ENCODE data around the gene MAP4K3.

MAP4K3 gene

DNA sequence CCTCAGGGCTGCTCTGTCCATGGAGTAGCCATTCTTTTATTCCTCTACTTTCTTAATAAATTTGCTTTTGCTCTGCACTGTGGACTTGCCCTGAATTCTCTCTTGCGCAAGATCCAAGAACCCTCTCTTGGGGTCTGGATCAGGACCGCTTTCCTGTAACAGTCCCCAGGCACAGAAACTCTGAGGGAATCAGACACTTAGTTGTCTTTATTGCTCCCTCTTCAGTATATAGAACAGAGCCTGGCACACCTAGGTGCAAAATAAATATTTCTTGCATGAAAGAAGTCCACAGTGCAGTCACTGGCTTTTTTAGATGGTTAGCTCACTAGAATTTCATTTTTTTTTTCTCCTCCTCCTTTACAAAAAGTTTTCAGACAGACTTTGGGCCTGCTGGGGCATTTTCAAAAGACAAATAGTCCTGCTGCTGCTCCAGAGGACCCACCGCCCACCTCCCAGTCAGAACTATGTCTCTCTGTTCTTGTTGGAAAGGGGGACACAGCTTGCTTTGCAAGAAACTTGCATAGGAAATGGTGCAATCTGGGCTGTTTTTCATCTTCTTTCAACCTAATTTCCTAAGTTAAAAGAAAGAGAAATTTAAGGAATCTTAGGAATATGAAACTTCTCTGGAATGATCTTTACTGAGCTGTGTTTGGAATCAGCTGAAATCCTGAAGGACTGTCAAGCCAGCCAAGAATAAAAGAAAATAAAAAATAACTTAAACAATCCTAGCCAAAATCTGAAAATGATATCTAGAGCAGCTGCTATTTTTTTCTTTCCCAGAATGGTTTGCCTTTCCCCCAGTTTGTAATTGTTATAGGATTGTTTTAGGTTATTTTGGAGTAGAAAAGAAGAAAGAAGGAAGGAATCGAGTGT lies 31.7 kb upstream of the MAP4K3 start:
- in situ Hi-C loops (cut with MboI; ENCODE audit: low sequenced_read_pairs, unreplicated experiment): no loop called here
- TF ChIP-seq, protein P1, sequence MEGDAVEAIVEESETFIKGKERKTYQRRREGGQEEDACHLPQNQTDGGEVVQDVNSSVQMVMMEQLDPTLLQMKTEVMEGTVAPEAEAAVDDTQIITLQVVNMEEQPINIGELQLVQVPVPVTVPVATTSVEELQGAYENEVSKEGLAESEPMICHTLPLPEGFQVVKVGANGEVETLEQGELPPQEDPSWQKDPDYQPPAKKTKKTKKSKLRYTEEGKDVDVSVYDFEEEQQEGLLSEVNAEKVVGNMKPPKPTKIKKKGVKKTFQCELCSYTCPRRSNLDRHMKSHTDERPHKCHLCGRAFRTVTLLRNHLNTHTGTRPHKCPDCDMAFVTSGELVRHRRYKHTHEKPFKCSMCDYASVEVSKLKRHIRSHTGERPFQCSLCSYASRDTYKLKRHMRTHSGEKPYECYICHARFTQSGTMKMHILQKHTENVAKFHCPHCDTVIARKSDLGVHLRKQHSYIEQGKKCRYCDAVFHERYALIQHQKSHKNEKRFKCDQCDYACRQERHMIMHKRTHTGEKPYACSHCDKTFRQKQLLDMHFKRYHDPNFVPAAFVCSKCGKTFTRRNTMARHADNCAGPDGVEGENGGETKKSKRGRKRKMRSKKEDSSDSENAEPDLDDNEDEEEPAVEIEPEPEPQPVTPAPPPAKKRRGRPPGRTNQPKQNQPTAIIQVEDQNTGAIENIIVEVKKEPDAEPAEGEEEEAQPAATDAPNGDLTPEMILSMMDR (IDR thresholded peaks at IDR 0.05; ENCODE audit: borderline replicate concordance, control extremely low read depth, extremely low read depth, insufficient read depth, missing control alignments): no peak
- no peak for DNase-seq (ENCODE audit: low spot score)

DNA sequence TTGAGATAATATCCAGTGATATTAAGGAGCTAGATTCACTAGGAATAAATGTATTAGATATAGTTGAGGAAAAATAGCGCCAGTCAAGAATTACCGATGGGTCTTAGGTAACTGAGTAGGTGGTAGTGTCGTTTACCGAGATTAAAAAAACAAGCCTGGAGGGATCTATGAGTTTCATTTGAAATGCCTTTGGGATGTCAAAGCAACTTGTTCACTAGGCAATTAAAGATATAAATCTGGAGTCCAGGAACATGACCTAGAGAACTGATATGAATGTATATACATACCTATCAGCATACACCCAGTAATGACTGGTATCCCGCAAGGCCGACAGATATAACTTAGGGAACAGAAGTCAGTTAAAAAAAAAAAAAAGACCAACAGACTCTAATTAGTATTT lies 29.2 kb upstream of the MAP4K3 start:
- TF ChIP-seq, protein P1 (IDR thresholded peaks at IDR 0.05; ENCODE audit: borderline replicate concordance, control extremely low read depth, extremely low read depth, insufficient read depth, missing control alignments): no peak
- in situ Hi-C loops (cut with MboI; ENCODE audit: low sequenced_read_pairs, unreplicated experiment): no loop called here
- DNase-seq (ENCODE audit: low spot score): no peak

DNA sequence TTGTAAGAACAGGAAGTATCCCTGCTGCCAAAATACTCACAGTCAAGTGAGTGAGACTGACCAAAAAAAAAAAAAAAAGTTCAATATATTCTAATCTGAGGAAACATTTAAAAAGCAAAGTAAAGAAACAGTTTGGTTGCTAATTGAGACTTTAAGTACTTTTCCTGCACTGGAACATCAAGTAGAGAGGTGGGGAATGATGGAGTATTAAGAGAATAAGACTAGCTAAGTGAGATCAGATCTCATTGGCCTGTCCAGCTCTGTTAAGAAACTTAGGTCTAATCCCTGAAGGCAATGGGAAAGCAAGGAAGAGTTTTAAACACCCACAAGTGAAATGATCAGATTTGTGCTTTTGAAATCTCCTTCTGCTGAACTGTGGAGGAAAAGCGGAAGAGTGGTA lies 27.8 kb upstream of the MAP4K3 start:
- TF ChIP-seq, protein P1 (IDR thresholded peaks at IDR 0.05; ENCODE audit: borderline replicate concordance, control extremely low read depth, extremely low read depth, insufficient read depth, missing control alignments): no peak
- in situ Hi-C loops (cut with MboI; ENCODE audit: low sequenced_read_pairs, unreplicated experiment): no loop called here
- no peak for DNase-seq (ENCODE audit: low spot score)

DNA sequence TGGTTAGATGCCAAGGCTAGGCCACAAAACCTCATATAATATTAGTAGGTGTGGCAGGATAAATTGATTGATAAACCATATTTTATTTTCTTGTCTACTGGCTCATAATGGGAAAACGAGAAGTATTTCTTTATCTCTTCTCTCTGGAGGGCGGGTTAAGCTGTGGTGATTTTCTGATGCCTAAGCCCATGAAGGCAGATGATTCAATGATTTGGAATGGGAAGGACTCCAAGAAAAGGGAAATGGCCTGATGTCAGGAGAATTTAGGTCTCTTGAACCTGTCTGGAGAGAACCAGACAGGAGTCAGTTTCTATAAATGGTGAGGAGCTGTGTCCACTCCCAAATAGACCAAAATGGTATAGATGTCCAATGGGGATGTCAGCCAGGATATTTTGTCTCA lies 18.7 kb upstream of the MAP4K3 start:
- in situ Hi-C loops (cut with MboI; ENCODE audit: low sequenced_read_pairs, unreplicated experiment): no loop called here
- TF ChIP-seq, protein P1 (IDR thresholded peaks at IDR 0.05; ENCODE audit: borderline replicate concordance, control extremely low read depth, extremely low read depth, insufficient read depth, missing control alignments): no peak
- DNase-seq (ENCODE audit: low spot score): no peak

DNA sequence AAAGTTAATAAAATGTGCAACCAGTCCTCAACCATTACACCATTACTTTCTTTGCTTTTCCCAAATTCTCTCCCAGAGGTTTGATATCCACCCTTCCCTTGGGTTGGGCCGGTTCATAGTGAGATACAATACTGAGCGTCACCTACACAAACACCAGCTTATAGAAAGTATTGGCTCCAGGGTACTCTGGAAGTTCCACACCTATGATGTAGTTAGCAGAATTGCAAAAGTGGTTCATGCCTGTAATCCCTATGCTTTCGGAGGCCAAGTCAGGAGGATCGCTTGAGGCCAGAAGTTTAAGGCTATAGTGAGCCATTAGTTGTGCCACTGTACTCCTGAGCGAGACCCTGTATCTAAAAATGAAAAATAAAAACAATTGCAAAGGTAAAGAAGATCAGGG lies 15.3 kb upstream of the MAP4K3 start:
- DNase-seq (ENCODE audit: low spot score): no peak
- in situ Hi-C loops (cut with MboI; ENCODE audit: low sequenced_read_pairs, unreplicated experiment): no loop called here
- TF ChIP-seq, protein P1 (IDR thresholded peaks at IDR 0.05; ENCODE audit: borderline replicate concordance, control extremely low read depth, extremely low read depth, insufficient read depth, missing control alignments): no peak

GRCh38 chr2:39451954-39452353 lies 14.9 kb upstream of the MAP4K3 start:
- DNase-seq (ENCODE audit: low spot score): no peak
- in situ Hi-C loops (cut with MboI; ENCODE audit: low sequenced_read_pairs, unreplicated experiment): no loop called here
- TF ChIP-seq, protein P1 (IDR thresholded peaks at IDR 0.05; ENCODE audit: borderline replicate concordance, control extremely low read depth, extremely low read depth, insufficient read depth, missing control alignments): no peak
